Parathyroid adenoma (tissue), 2 donors: ENCODE measurements around the gene ADGRE1.

Experiments
- H2AFZ ChIP-seq: fragments of 300-600 bp; sonication (generic); one replicate; pipeline ENCODE4 v1.7.0; 2017; ENCODE audit warnings: antibody characterized with exemption, mild to moderate bottlenecking
- H3K27ac ChIP-seq: fragments of 300-600 bp; sonication (generic); one replicate; pipeline ENCODE4 v1.7.0; 2017
- H3K27me3 ChIP-seq: fragments of 300-600 bp; sonication (generic); one replicate; pipeline ENCODE4 v1.7.0; 2017; ENCODE audit warnings: low read length; ENCODE audit not compliant: control insufficient read depth, insufficient read depth
- H3K36me3 ChIP-seq: fragments of 300-600 bp; sonication (generic); one replicate; pipeline ENCODE4 v1.7.0; 2017; ENCODE audit warnings: low read length; ENCODE audit not compliant: control insufficient read depth, insufficient read depth
- H3K4me1 ChIP-seq: fragments of 300-600 bp; sonication (generic); one replicate; pipeline ENCODE4 v1.7.0; 2017; ENCODE audit warnings: control low read depth
- H3K4me2 ChIP-seq: fragments of 300-600 bp; sonication (generic); one replicate; pipeline ENCODE4 v1.7.0; 2017; ENCODE audit warnings: low read length
- H3K4me3 ChIP-seq: fragments of 300-600 bp; sonication (generic); one replicate; pipeline ENCODE4 v1.7.0; 2017; ENCODE audit warnings: low read depth, low read length
- H3K79me2 ChIP-seq: fragments of 300-600 bp; sonication (generic); one replicate; pipeline ENCODE4 v1.7.0; 2017; ENCODE audit warnings: control low read depth
- H3K9ac ChIP-seq: fragments of 300-600 bp; sonication (generic); one replicate; pipeline ENCODE4 v1.7.0; 2017; ENCODE audit warnings: mild to moderate bottlenecking
- H3K9me3 ChIP-seq: fragments of 300-600 bp; sonication (generic); one replicate; pipeline ENCODE4 v1.7.0; 2017; ENCODE audit warnings: low read length; ENCODE audit not compliant: control insufficient read depth
- TF ChIP-seq, protein P1 (sequence below): fragments of 300-600 bp; sonication (generic); IDR thresholded peaks from one replicate; pipeline ENCODE4 v1.7.0; 2017; ENCODE audit warnings: antibody characterized with exemption, mild to moderate bottlenecking
- donor health status: primary hyperparathyroidism.

The ADGRE1 gene

GRCh38 chr19:6887316-6887715, at the start of gene ADGRE1:
TSS of gene ADGRE1 (plus strand) at chr19:6887579. CDS start at chr19:6887609, 30 bp downstream.
- Histone ChIP-seq H3K27me3 (no peaks in the 10 kb centered on the region), H3K36me3 (no peaks in the 10 kb centered on the region), H3K4me3 (no peak within 1 kb of the TSS), H3K9ac (no peak within 1 kb of the TSS), H3K4me2 (no peak within 1 kb of the TSS), H3K79me2 (no peaks in the 10 kb centered on the region), H3K27ac (no peak within 1 kb of the TSS), H2AFZ (no peak within 1 kb of the TSS), H3K9me3 (no peaks in the 10 kb centered on the region), H3K4me1 (no peaks in the 10 kb centered on the region)
- TF ChIP-seq, protein P1, sequence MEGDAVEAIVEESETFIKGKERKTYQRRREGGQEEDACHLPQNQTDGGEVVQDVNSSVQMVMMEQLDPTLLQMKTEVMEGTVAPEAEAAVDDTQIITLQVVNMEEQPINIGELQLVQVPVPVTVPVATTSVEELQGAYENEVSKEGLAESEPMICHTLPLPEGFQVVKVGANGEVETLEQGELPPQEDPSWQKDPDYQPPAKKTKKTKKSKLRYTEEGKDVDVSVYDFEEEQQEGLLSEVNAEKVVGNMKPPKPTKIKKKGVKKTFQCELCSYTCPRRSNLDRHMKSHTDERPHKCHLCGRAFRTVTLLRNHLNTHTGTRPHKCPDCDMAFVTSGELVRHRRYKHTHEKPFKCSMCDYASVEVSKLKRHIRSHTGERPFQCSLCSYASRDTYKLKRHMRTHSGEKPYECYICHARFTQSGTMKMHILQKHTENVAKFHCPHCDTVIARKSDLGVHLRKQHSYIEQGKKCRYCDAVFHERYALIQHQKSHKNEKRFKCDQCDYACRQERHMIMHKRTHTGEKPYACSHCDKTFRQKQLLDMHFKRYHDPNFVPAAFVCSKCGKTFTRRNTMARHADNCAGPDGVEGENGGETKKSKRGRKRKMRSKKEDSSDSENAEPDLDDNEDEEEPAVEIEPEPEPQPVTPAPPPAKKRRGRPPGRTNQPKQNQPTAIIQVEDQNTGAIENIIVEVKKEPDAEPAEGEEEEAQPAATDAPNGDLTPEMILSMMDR = no peak

- Histone ChIP-seq H3K9me3 (no peaks in the 10 kb centered on the region), H3K4me1 (no peaks in the 10 kb centered on the region), H3K36me3 (no peaks in the 10 kb centered on the region), H3K79me2 (no peaks in the 10 kb centered on the region), H3K4me3 (no peak overlapping the region), H3K4me2 (no peak overlapping the region), H3K27me3 (no peaks in the 10 kb centered on the region), H3K27ac (no peak overlapping the region), H3K9ac (no peak overlapping the region), H2AFZ (no peak overlapping the region)
- TF ChIP-seq, protein P1 = no peak
Measured at GRCh38 chr19:6838062-6838655, 49.2 kb upstream of the ADGRE1 start.

- Histone ChIP-seq H3K27me3 (no peaks in the 10 kb centered on the region), H2AFZ (no peak overlapping the region), H3K4me1 (no peaks in the 10 kb centered on the region), H3K9me3 (no peaks in the 10 kb centered on the region), H3K4me3 (no peak overlapping the region), H3K9ac (no peak overlapping the region), H3K4me2 (no peak overlapping the region), H3K79me2 (no peaks in the 10 kb centered on the region), H3K36me3 (no peaks in the 10 kb centered on the region), H3K27ac (no peak overlapping the region)
- TF ChIP-seq, protein P1 = no peak
Measured at GRCh38 chr19:6842871-6843607, 44.3 kb upstream of the ADGRE1 start.

DNA sequence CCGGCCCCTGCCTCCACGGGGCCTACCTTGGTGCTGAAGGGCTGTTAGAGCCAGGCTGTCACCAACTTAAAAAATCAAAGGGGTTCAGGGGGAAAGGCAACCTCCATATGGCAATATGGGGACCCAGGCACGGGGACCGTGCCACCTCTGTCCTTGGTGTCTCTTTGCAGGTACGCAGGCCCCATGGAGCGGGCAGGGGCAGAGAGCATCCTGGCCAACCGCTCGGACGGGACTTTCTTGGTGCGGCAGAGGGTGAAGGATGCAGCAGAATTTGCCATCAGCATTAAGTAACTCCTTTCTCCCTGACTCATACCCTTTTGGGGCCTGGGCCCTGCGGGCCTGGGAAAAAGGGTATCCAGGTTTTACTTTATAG, 39.6 kb upstream of the ADGRE1 start:
- Histone ChIP-seq H2AFZ (no peak overlapping the region), H3K27ac (no peak overlapping the region), H3K27me3 (no peaks in the 10 kb centered on the region)

More for the DNA sequence above, 39.6 kb upstream of the ADGRE1 start:
- H3K79me2 ChIP-seq = no peaks in the 10 kb centered on the region
- TF ChIP-seq, protein P1 = no peak
- H3K4me2 ChIP-seq = no peak overlapping the region
- H3K4me1 ChIP-seq = peaks cover 7% of the 10 kb centered on the region
- no peak overlapping the region for H3K4me3 ChIP-seq
- H3K9ac ChIP-seq = no peak overlapping the region
- H3K36me3 ChIP-seq = no peaks in the 10 kb centered on the region
- H3K9me3 ChIP-seq = no peaks in the 10 kb centered on the region
